HG02642 (cell line): ENCODE results near the gene LRRC15.

Source experiments
- ATAC-seq: cut with Tn5 transposase; IDR thresholded peaks from one replicate; pipeline ENCODE4 v1.9.1; 2021; ENCODE audit warnings: mild to moderate bottlenecking; ENCODE audit not compliant: unreplicated experiment, poor library complexity

The LRRC15 gene

DNA sequence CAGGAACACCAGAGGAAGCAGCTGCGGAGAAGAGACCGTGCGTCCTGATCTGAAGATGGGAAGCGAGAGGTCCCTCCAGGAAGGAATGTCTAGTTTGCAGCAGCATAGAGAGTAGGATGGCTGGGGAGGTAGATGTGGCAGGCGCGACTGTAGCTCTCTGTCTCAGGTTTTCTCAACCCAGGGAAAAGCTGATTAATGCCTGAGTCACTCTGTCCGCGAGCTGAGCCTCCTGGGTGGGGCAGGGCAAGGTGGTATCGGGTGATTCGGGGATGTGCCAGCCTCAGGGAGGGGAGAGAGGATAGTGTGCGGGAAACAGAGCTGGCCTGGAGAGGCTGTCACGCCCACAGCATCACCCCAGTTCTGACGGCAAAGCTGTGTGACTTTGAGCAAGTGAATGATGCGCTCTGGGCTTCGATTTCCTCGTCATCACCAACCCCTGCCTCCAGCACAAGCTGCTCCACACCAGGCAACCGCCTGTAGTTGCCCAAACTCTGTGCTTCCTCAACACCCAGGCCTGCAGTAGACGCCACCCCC, 46.8 kb downstream of the LRRC15 start:
- ATAC-seq, result no peak

DNA sequence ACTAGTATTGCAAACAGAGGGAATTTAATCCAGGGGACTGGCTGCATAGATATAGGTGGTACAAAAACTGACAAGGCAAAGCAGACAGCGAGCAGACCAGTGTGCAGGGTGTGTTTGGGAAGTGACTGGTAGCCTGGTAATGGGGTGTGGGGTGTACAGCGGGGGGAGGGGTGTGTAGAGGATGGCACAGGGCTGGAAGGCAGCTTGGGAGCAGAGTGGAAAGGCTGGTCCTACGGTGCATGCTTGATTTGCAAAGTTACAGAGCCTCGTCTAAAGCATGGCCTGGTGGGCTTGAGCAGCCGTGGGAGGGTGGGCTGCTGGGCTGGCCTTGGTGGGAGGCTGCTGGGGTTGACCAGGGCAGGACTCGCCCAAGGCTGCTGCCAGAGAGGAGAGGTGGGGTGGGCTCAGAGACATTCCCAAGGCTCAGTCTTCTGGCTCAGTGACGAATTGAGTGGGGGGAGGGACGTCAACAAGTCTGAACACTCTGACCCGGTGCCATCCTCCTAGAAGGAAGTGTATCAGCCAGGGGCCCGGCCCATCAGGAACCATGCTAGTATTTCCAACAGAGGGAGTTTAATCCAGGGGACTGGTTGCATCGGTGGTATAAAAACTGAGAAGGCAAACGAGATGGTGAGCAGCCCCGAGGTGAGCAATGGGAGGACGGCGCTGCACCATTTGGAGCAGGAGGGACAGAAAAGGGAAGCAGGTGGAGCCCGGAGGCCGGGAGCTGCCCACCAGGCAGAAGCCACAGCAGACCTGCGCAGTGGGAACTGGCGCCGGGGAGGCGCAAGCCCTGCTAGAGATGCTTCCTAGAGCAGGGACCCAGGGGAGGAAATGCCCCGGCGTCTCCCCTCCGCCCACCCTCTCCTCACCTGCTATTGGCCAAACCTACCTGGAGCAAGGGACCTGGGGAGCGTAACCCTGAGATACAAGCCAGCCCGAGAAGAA, 47.6 kb downstream of the LRRC15 start:
- ATAC-seq, result no peak

DNA sequence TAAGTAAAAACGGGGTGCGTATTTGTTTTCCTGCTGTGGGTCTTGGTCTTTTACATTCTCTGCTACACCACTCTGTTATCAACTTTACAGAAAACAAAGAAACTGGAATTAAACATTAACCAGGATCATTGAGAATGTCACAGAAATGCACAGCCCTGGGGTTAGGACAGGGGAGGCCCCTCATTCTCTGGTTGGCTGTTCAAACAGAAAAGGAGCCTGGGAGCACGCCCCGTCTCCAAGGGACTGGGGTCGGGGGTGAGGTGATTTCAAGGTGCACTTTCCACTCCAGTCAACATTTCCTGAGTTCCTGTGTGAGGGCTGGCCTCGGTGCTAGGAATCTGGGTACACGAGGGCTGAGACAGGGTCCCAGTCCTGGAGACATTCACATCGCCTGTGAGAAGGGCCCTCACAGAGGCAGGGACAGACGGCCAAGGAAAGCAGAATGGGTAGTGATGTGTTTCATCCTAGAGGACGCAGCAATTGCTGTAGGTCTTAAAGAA, 48.7 kb downstream of the LRRC15 start:
- no peak for ATAC-seq

DNA sequence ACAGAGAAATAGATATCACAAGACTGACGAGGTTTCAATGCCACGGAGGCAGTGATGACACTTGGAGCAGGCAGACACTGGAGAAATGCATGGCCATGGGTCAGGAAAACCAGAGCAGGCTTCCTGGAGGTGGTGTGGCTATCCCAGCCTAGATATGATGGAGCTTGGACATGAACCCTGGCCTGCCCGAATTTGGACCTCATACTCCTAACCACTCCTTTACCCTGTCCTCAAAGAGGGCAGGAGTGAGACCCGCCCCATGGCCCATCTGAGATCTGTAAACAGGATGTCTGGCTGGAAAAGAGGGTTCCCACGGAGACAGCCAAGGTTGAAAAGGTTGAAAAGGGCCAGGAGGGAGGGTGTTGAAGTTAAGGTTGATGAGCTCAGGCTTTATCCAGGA, 49.4 kb downstream of the LRRC15 start:
- ATAC-seq, result no peak

GRCh38 chr3:194318511-194319161, 50.9 kb downstream of the LRRC15 start:
- no peak for ATAC-seq

GRCh38 chr3:194316918-194317317, 52.6 kb downstream of the LRRC15 start:
- ATAC-seq, result no peak

GRCh38 chr3:194315965-194316361, 53.6 kb downstream of the LRRC15 start:
- ATAC-seq, result peak; percentile 22

DNA sequence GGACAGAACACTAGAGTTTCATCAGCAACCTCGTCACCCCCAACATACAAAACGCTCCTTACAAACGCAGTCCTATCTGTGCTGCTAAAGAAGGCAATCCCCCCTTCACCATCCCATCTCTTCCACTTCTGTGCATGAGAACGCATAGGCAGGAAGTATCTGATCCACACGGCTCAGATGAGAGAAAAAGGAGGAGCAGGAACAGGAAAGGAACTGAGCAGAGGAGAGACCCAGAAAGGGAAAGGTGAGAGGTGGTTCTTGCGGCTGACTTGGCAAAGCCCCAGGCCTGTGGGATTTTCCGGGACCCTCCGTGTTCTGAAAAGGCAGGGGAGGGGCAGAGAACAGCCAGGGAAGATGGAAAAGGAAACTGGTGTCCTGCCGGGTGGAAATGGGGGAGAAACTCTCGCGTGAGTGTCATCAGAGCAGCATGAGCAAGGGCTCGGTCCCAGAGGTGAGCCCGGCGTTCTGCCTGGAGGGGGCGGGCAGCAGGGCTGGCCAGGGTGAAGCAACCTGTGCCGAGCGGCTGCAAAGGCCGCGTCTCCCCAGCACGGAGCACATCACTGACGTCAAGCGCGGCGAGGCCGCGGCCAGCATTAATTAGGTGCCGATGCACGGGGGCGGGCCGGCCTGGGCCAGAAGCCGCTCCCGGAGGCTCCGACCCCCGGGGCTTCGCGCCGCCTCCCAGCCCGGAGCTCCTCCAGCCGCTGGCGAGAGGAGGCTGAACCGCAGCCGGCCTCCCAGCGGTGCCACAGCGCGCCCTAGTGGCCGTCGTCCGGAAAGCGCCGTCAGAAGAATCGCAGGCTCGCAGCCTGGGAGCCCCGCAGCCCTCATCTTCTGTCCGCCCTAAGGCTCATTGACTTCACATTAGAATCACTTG, 54.2 kb downstream of the LRRC15 start:
- ATAC-seq, result peak; percentile 88

DNA sequence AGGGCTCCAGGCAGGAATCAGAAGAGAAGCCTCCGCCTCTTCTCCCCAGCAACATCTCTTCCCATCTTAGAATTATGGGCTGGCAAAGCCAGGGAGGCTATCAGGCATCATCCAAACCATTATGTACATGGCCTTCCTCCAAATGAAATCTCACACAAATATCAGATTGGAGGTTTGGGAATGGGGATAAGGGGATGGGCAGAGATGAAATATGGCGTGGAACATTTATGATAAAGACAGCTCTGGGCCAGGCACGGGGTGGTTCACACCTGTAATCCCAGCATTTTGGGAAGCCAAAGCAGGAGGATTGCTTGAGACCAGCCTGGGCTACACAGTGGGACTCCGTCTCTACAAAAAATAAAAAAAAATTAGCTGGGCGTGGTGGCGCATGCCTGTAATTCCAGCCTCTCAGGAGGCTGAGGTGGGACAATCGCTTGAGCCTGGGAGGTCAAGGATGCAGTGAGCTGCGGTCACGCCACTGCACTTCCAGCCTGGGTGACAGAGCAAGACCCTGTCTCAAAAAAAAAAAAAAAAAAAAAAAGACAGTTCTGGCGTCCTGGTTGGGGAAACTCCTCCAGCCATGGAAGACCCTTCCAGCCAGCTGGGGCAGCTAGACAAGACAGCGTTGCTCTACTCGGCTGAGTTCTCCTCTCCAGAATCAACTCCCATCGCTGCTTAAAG, 55.0 kb downstream of the LRRC15 start:
- ATAC-seq, result no peak

DNA sequence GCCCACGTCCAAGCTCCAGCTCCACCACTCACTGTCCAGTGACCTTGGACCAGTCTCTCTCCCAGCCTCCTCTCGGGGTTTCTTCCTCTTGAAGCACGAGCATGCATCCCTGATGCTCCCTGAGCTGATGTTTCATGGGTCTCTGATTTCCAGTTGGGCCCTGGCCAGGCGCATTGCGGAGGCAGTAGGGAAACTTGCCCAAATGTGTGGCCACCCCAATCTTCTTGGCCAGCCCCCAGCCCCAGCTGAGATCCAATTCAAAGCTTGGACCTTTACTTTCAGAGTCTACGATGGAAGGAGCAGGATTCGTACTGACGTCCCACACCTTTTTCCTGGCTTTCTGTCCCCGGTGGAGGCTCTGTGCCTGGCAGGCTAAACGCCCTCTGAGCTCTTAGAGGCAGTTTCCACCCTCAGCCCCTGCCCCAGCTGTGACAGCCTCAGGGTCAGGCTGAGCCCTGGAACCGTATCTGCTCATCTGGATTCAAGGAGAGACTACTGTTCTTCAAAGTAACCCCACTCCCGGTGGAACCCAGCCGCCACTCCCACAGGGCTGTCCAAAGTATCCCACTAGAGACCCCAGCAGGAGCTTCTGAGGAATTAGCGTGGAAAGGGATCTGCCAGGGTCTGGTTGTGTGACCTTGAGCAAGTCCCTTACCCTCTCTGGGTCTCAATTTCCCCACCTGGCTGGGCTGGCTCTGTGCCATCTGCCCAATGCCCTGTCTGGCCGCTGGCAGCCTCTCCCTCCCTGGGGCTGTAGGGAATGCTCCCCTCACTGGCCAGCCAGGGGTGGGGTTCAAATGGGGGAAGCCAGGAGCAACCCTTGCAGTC, 55.8 kb downstream of the LRRC15 start:
- no peak for ATAC-seq

- ATAC-seq, result no peak
Observed at GRCh38 chr3:194312743-194313281, 56.7 kb downstream of the LRRC15 start.

- ATAC-seq, result no peak
Observed at GRCh38 chr3:194312186-194312742, 57.3 kb downstream of the LRRC15 start.

- no peak for ATAC-seq
Observed at GRCh38 chr3:194311000-194311399, 58.5 kb downstream of the LRRC15 start.

DNA sequence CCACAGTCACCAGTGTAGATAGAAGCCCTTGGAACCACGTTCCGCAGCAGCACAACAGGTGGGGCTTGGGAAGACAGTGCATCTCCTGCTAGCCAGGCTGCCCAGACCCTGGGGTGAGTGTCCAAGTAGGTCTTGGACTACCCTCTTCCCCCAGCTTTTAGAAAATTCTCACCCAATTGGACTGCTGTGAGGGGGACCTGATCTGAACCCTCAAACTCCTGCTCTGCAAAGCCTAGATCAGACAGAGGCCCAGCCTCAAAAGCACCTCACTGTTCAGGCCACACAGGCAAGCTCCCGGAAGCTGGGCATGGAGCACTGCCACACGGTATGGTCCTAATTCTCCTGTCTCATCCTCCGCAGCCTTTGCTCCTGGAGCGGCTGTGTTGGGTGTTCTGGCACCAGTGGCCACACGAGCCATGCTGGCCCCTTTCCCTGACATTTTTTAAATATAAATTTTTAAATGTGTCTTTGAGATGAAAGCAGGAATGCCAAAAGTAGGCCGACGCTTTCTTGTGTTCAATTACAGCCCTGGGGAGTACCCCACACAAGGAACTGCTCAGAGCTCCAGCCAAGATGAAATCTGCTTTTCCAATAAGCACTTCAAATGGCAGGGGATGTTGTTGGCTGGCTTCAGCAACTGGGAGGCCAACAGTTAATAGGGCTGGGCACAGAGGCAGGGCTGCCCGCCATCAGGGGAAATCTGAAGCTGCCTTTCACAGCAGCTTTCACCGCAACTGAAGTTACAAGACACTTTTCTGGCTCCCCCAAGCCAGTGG, 59.3 kb downstream of the LRRC15 start:
- no peak for ATAC-seq

GRCh38 chr3:194308601-194309449, 60.7 kb downstream of the LRRC15 start:
- no peak for ATAC-seq

DNA sequence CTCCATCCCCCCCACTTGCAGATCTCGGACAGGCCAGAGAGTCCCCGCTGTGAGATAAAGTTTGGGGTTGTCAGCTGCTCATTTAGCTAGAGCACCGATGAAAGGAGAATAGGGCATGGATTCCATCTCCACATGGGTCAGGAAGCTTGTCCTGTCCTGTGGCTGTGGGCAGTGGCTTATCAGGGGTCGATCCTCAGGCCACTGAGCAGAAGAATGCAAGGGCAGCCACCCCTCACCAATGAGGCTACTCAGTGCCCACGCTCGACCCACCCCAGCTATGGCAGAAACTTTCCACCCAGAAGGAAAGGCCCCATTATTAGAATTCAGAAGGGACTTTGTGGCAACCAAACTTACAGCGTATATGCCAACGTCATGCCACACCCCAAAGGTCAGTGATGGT, 61.7 kb downstream of the LRRC15 start:
- no peak for ATAC-seq
